Endothelial cell of umbilical vein (primary cell): Measurements from ENCODE around the gene SFMBT2. TPM values are rescaled to one million over a fixed set of nuclear protein-coding genes. Genes with fewer than 3 reads are reported as not detected.

ENCODE experiments used
- BruUV-seq: library from RNA; stranded (reverse); fragments of 400-500 nt; replicated peaks from 2 replicates; lab custom pipeline; 2021; lab: Mats Ljungman, UMichigan
- CTCF ChIA-PET: fragments of 300-600, 350-600 bp; sonication (Branson Sonifier 250); formaldehyde crosslinking; loops from one replicate; lab custom pipeline; 2021; ENCODE audit warnings: antibody characterized with exemption, inconsistent platforms; lab: Charles Lee
- POLR2A ChIA-PET: fragments of 300-600, 350-600 bp; sonication (Branson Sonifier 250); formaldehyde crosslinking; loops from one replicate; lab custom pipeline; 2021; ENCODE audit warnings: antibody characterized with exemption, inconsistent platforms; lab: Charles Lee
- DNase-seq: peaks from one replicate; pipeline ENCODE4 v3.0.0-alpha.2; 2011; ENCODE audit warnings: low read depth, low spot score
- FAIRE-seq: peaks from 2 replicates; lab custom pipeline; 2011; peaks lifted over from hg19 to GRCh38; lab: Jason Lieb, UNC
- H2AFZ ChIP-seq: 2 replicates; pipeline ENCODE4 v1.6.0; 2012; ENCODE audit warnings: low read depth, low read length, control low read depth, inconsistent platforms
- H3K27ac ChIP-seq: 2 replicates; pipeline ENCODE4 v1.5.1; 2011; ENCODE audit warnings: low read depth, mild to moderate bottlenecking, control low read depth, low read length, moderate library complexity; ENCODE audit not compliant: insufficient read depth
- H3K27me3 ChIP-seq, 2 experiments: 2 replicates each; pipeline versions ENCODE4 v1.6.0 to v1.6.1; 2011; ENCODE audit warnings: low read length in 2 of 2, mixed read lengths in 1 of 2; ENCODE audit not compliant: control insufficient read depth in 2 of 2, insufficient read depth in 2 of 2
- H3K36me3 ChIP-seq, 2 experiments: 2 replicates in 1 of 2; 3 replicates in 1 of 2; pipeline ENCODE4 v1.5.1; 2011; ENCODE audit warnings: low read length in 2 of 2, mild to moderate bottlenecking in 1 of 2, moderate library complexity in 1 of 2; ENCODE audit not compliant: control insufficient read depth in 2 of 2, insufficient read depth in 2 of 2; ENCODE audit errors: extremely low read depth in 1 of 2
- H3K4me1 ChIP-seq: 3 replicates; pipeline ENCODE4 v1.5.1; 2011; ENCODE audit warnings: mild to moderate bottlenecking, low read length; ENCODE audit not compliant: control insufficient read depth, insufficient read depth; ENCODE audit errors: extremely low read depth
- H3K4me2 ChIP-seq: 2 replicates; pipeline ENCODE4 v1.6.1; 2011; ENCODE audit warnings: low read length, control low read depth, mixed read lengths; ENCODE audit not compliant: insufficient read depth
- H3K4me3 ChIP-seq, 3 experiments: fragments of 200-600 bp in 1 of 3; sonication (generic), shearing (Covaris generic) in 1 of 3; replicated peaks in 1 of 3; 2 replicates each; pipeline ENCODE4 v1.5.1; 2011 to 2016; ENCODE audit warnings: control low read depth in 3 of 3, low read length in 3 of 3, mild to moderate bottlenecking in 2 of 3, inconsistent platforms in 1 of 3, low read depth in 1 of 3, moderate library complexity in 1 of 3; ENCODE audit not compliant: insufficient read depth in 1 of 3
- H3K79me2 ChIP-seq: 2 replicates; pipeline ENCODE4 v1.6.0; 2012; ENCODE audit warnings: low read length, inconsistent platforms; ENCODE audit not compliant: control insufficient read depth, insufficient read depth
- H3K9ac ChIP-seq: replicated peaks from 2 replicates; pipeline ENCODE3; 2011; ENCODE audit warnings: low read length, control low read depth; ENCODE audit not compliant: insufficient read depth; ENCODE audit errors: extremely low read depth
- H3K9me1 ChIP-seq: replicated peaks from 3 replicates; pipeline ENCODE4 v1.6.0; 2011; ENCODE audit warnings: mild to moderate bottlenecking, low read length; ENCODE audit not compliant: control insufficient read depth, insufficient read depth; ENCODE audit errors: extremely low read depth
- H3K9me3 ChIP-seq: replicated peaks from 2 replicates; pipeline ENCODE4 v1.5.1; 2012; ENCODE audit warnings: low read length, inconsistent platforms; ENCODE audit not compliant: control insufficient read depth, insufficient read depth
- H4K20me1 ChIP-seq: replicated peaks from 2 replicates; pipeline ENCODE3; 2011; ENCODE audit warnings: mild to moderate bottlenecking, low read length; ENCODE audit not compliant: control insufficient read depth, insufficient read depth; ENCODE audit errors: extremely low read depth
- EZH2 ChIP-seq: IDR thresholded peaks from 2 replicates; pipeline ENCODE4 v1.6.1; 2012; ENCODE audit warnings: borderline replicate concordance, low read depth, mild to moderate bottlenecking, moderate library complexity, low read length, inconsistent platforms; ENCODE audit not compliant: severe bottlenecking
- GATA2 ChIP-seq: IDR thresholded peaks from 2 replicates; pipeline ENCODE4 v1.7.0; 2011; ENCODE audit warnings: low read depth, mild to moderate bottlenecking, moderate library complexity, mixed read lengths, low read length; ENCODE audit not compliant: insufficient read length, insufficient read depth
- JUN ChIP-seq: IDR thresholded peaks from 2 replicates; pipeline ENCODE4 v1.6.1; 2011; ENCODE audit warnings: borderline replicate concordance, low read depth; ENCODE audit not compliant: insufficient read length, insufficient read depth
- MYC ChIP-seq: IDR thresholded peaks from one replicate; pipeline ENCODE4 v1.6.1; 2011; ENCODE audit warnings: mild to moderate bottlenecking, low read depth, low read length
- POLR2A ChIP-seq: IDR thresholded peaks from 2 replicates; pipeline ENCODE4 v1.6.1; 2012; ENCODE audit warnings: low read depth, mild to moderate bottlenecking, control low read depth, low read length
- POLR2AphosphoS5 ChIP-seq: IDR thresholded peaks from 2 replicates; pipeline ENCODE4 v1.6.1; 2012; ENCODE audit warnings: low read depth, mild to moderate bottlenecking, control low read depth, low read length, moderate library complexity; ENCODE audit not compliant: insufficient read depth
- dilution Hi-C: fragments of 300-500 bp; cut with MboI; formaldehyde crosslinking; loops from one replicate; pipeline ENCODE4 v1.15.0; 2019; ENCODE audit warnings: low sequenced_read_pairs; ENCODE audit not compliant: extremely low pct_ligation_motif_present
- intact Hi-C: fragments of 100-400 bp; cut with micrococcal nuclease; formaldehyde crosslinking; loops from one replicate; pipeline ENCODE4 v1.10.0; 2022
- polyA plus RNA-seq, 4 experiments: library from polyadenylated mRNA; depleted of rRNA in 3 of 4; stranded (reverse) in 3 of 4; unstranded in 1 of 4; fragments of >200 nt; gene quantifications; 2 replicates each; pipeline versions ENCODE4 v1.2.1 to v1.2.3, GENCODE V29; 2011 to 2012; ENCODE audit warnings: missing spikeins in 1 of 4
- total RNA-seq: library from RNA; stranded (reverse); gene quantifications from 2 replicates; pipeline ENCODE4 v1.2.3, GENCODE V29; 2021
- TF ChIP-seq, protein P1 (sequence below), 2 donors: IDR thresholded peaks; 1 replicate in 1 of 2; 2 replicates in 1 of 2; pipeline ENCODE4 v1.5.1; 2011; ENCODE audit warnings: low read length in 2 of 2, mild to moderate bottlenecking in 2 of 2, moderate library complexity in 2 of 2, control low read depth in 1 of 2, inconsistent platforms in 1 of 2, low read depth in 1 of 2; ENCODE audit not compliant: insufficient read depth in 1 of 2; ENCODE audit errors: extremely low read depth in 1 of 2

The SFMBT2 gene
- total and polyA plus RNA-seq, 2 donors (not counting 3 experiments of a cell fraction or from before 2014, with no cell fraction given) = 0.14 to 0.64 TPM

DNA sequence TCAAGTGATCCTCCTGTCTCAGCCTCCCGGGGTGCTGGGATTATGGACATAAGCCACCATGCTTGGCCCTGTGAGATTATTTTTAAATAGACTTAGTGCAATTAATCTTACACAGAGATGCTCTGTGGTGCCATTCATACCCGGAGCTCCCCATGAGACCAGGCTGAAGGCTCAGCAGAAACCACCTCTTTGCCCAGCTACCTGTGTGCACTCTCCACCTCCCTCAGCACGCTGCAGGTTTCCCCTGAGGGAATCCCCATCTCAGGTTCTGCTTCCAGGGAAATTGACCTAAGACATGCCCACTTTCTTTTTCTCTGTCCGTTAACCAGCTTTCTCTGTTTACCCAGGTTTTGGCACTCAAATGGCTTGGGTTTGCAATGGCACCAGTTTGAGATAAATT, 260.5 kb downstream of the SFMBT2 start:
- Histone ChIP-seq H3K27ac (no peak overlapping the region), H2AFZ (no peak overlapping the region), H3K79me2 (no peaks in the 10 kb centered on the region), H3K4me1 (no peaks in the 10 kb centered on the region), H3K4me2 (no peak overlapping the region), H3K36me3 (no peaks in the 10 kb centered on the region), H3K9ac (no peak overlapping the region), H3K9me1 (no peaks in the 10 kb centered on the region), H3K9me3 (no peaks in the 10 kb centered on the region), H4K20me1 (no peaks in the 10 kb centered on the region), H3K27me3 (no peaks in the 10 kb centered on the region), H3K4me3 (no peak overlapping the region)
- no TSS peak for BruUV-seq
- ChIA-PET CTCF (no interaction called here), POLR2A (no interaction called here)
- TF ChIP-seq POLR2A (no peak), POLR2AphosphoS5 (no peak)
- TF ChIP-seq, protein P1, sequence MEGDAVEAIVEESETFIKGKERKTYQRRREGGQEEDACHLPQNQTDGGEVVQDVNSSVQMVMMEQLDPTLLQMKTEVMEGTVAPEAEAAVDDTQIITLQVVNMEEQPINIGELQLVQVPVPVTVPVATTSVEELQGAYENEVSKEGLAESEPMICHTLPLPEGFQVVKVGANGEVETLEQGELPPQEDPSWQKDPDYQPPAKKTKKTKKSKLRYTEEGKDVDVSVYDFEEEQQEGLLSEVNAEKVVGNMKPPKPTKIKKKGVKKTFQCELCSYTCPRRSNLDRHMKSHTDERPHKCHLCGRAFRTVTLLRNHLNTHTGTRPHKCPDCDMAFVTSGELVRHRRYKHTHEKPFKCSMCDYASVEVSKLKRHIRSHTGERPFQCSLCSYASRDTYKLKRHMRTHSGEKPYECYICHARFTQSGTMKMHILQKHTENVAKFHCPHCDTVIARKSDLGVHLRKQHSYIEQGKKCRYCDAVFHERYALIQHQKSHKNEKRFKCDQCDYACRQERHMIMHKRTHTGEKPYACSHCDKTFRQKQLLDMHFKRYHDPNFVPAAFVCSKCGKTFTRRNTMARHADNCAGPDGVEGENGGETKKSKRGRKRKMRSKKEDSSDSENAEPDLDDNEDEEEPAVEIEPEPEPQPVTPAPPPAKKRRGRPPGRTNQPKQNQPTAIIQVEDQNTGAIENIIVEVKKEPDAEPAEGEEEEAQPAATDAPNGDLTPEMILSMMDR (IDR thresholded peaks at IDR 0.05; ENCODE audit: extremely low read depth in 1 of 2, insufficient read depth in 1 of 2, low read depth in 1 of 2, low read length in 2 of 2) = no peak
- DNase-seq = no peak
- dilution Hi-C loops (no loop called here), intact Hi-C loops (no loop called here)
- no peak for FAIRE-seq

DNA sequence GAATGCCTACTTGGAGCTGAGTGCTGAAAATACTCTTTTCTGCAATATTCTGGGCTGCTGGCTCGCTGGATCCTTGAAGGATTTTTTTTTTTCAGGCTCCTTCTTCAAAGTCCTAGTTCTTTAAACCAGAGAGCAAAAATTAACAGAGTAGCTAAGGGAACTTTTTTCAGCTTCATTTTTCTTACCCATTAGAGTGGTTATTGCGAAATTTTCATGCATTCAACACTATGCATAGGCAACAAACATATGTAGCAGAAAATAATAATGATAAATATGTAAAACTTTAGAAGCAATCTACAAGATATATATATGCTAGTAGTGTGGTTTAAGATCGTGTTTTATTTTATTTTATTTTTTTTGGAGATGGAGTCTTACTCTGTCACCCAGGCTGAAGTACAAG, 264.6 kb downstream of the SFMBT2 start:
- no peak for FAIRE-seq
- dilution Hi-C loops = no loop called here

More for the DNA sequence above, 264.6 kb downstream of the SFMBT2 start:
- H2AFZ ChIP-seq = no peak overlapping the region
- no TSS peak for BruUV-seq
- H3K27ac ChIP-seq = no peak overlapping the region
- no peak overlapping the region for H3K9ac ChIP-seq
- no peak for DNase-seq
- H3K4me1 ChIP-seq = no peaks in the 10 kb centered on the region
- no peak overlapping the region for H3K4me2 ChIP-seq
- CTCF ChIA-PET = no interaction called here
- H4K20me1 ChIP-seq = no peaks in the 10 kb centered on the region
- POLR2A ChIA-PET = no interaction called here
- TF ChIP-seq GATA2 (no peak), JUN (no peak), EZH2 (no peak), POLR2AphosphoS5 (no peak), MYC (no peak)
- TF ChIP-seq, protein P1 (IDR thresholded peaks at IDR 0.05; ENCODE audit: extremely low read depth in 1 of 2, insufficient read depth in 1 of 2, low read depth in 1 of 2, low read length in 2 of 2) = no peak
- no peaks in the 10 kb centered on the region for H3K9me1 ChIP-seq
- H3K79me2 ChIP-seq = no peaks in the 10 kb centered on the region
- intact Hi-C loops = no loop called here
- H3K4me3 ChIP-seq = no peak overlapping the region
- H3K36me3 ChIP-seq = no peaks in the 10 kb centered on the region
- H3K9me3 ChIP-seq = no peaks in the 10 kb centered on the region
- no peaks in the 10 kb centered on the region for H3K27me3 ChIP-seq
